Measurements from ENCODE around the gene SOX6.

- TF ChIP-seq CTCF (IDR thresholded peaks at IDR 0.05) (no peak), POLR2AphosphoS5 (IDR thresholded peaks at IDR 0.05) (no peak), EP300 (IDR thresholded peaks at IDR 0.05) (no peak)
Observed at GRCh38 chr11:15993345-15993744, 363.0 kb downstream of the SOX6 start.
